NCI-H460 (cell line): ENCODE data around the gene TSHZ3. TPM values are rescaled to one million over a fixed set of nuclear protein-coding genes. Genes with fewer than 3 reads are reported as not detected.

Experiments used
- DNase-seq: peaks from one replicate; pipeline ENCODE4 v3.0.0-alpha.2; 2016; ENCODE audit warnings: low read depth; ENCODE audit errors: extremely low read depth
- total RNA-seq: library from RNA; depleted of rRNA; stranded (reverse); fragments of >200 nt; shearing (Covaris generic); gene quantifications from 2 replicates; pipeline ENCODE4 v1.2.3, GENCODE V29; 2014

The TSHZ3 gene
- total RNA-seq, 1 experiment from 2014 or later = 0.12 TPM

- no peak for DNase-seq
These were observed 5.8 kb upstream of the TSHZ3 start for GRCh38 chr19:31354799-31355664.

GRCh38 chr19:31354316-31354715 is 5.1 kb upstream of the TSHZ3 start:
- no peak for DNase-seq

DNA sequence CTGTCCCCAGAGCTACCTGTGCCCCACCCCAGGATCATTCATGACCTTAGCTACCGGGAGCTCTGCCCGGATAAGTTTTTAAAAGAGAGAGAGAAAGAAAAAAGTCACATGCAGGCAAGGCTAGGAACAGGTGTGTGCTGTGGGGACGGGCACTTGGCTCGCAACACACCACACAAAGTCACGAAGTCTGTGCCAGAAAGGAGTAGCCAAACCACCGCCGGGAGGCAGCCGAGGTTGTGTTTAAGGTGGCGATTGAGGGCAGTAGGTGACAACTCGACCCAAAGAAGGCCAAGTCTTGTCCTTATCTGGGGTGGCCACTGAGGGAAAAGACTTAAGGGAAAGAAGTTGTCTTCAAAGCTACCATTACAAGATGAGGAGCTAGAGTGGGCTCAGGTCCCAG is 4.6 kb upstream of the TSHZ3 start:
- no peak for DNase-seq

- DNase-seq = no peak
These were observed 3.8 kb upstream of the TSHZ3 start for GRCh38 chr19:31352782-31353651.

- no peak for DNase-seq
These were observed 3.1 kb upstream of the TSHZ3 start for GRCh38 chr19:31352296-31352781.

DNA sequence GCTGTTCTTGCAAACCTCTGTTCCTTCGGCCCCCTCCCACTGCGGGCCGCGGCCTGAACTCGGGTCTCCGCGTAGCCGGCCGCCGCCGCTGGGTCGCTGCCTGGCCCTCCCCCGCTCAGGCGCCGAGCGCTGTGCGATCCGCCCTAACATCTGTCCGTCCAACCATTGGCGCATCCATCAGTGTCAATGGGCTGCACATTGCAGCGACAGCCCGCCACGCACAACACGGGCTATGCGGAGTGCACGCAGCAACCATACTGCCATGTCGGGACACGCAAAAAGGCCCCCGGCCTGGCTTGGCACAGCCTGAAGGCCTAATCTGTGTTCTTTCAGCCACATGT is 2.6 kb upstream of the TSHZ3 start:
- DNase-seq = no peak

DNA sequence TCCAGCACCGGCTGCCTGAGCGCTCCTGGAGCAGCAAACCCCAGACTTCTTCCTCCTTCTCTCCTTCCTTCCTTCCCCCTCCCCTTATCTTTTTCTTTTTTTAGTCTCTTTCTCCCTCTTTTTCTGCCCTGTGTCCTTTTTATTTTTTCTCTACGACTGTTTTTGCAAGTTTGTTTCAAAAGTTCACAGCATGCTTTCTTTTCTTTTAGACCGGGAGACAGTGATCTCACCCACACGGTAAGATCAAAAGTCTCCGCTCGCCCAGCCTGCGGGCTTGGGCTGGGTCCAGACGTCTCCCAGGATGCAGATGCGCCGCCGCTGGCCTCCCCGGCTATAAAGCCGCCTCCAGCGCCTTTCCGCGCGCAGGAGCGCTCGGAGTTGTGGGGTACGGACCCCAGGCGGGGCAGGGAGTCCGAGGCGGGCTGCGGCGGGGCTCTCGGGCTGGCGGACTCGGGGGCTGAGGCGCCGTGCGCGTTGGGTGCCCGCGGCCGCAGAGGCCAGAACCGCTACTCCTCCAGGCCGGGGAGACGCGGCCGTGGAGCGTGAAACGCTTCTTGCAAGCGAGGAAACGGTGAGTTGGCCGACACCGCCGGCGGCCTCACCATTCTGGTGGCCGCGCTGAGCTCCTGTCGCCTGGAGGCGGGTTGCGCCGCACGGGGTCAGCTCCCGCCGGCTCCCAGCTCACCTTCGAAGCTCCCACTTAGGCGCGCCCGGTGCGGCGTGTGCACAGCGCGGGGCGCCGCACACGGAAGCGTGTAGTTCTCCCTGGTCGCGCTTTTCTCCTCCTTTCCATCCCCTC is 2.0 kb upstream of the TSHZ3 start:
- DNase-seq = no peak

GRCh38 chr19:31350693-31351055 is 1.4 kb upstream of the TSHZ3 start:
- no peak for DNase-seq

DNA sequence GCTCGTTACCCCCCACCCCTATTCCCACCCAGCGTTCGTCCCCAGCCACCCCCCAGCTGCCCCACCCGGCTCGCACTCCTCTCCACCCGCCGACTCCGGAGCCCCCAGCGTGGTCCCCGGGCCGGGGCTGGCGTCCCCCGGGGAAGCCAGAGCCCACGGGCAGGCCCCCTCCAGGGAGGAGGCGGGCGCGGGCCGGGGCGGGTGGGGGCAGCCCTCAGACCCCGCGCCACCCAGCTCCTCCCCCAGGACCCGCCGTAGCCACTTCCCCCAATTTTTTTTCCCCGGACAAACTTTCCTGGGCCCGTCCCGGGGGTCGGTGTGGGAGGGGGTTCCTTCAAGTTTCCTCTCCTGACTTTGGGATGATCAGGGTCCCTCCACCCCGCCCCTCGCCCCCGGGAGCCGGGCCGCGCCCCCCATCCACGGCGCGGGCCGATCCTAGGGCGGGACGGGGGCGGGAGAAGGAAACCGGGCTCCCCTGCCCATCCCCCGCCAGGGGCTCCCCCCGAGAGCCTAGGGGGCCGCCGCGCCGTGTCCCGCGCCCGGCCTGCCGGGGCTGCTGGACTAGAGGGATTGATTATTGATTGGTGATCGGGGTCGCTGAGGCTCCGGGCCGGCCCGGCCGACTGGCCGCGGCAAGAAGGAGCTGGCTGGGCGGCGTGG is 927 bp upstream of the TSHZ3 start:
- DNase-seq = no peak

- DNase-seq = no peak
These were observed 616 bp downstream of the TSHZ3 start for GRCh38 chr19:31348481-31349159.

DNA sequence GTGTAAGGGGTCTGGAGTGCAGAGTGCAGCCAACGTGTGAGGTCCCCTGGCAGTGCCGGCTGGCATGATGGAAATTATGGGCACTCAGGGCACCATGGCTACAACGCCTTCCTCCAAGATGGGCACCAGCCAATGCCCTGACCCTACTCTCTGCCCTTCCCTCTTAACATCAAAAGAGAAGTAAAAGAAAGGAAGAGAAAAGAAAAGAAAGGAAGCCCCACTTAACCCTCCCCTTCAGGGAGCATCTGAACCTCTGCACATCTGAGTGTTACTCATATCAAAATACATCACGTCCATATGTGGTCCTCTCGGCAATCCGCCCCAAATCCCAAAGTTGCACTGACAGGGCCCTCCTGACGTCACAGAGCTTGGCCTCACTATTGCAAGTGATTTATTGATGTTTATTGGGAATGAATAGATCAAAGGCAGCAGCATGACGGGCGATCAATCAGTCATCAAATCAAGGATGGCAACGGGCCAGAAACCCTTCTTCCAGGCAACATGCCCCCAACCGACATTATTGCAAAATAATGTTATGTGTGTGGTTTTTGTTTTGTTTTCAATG is 1.3 kb downstream of the TSHZ3 start:
- no peak for DNase-seq

DNA sequence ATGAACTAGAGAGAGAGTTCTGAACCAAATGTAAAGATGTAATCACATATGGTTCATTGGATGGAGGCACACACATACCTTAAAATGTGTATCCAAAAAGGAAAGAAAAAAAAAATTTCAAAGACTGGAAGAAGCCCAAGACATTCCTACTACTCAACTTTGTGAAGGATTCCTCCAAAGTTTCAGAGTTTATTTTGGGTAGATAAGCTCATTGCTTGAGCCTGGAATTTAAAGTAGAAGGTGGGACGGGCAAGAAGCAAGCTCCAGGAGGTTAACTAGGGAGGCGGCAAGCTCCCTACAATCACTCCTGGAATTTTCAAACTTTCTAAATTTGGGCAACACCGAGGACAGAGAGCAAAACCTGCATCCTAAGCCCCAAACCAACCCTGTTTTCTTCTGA is 1.9 kb downstream of the TSHZ3 start:
- no peak for DNase-seq

- DNase-seq = no peak
These were observed 2.8 kb downstream of the TSHZ3 start for GRCh38 chr19:31346184-31347059.

- DNase-seq = no peak
These were observed 4.8 kb downstream of the TSHZ3 start for GRCh38 chr19:31344403-31344802.

DNA sequence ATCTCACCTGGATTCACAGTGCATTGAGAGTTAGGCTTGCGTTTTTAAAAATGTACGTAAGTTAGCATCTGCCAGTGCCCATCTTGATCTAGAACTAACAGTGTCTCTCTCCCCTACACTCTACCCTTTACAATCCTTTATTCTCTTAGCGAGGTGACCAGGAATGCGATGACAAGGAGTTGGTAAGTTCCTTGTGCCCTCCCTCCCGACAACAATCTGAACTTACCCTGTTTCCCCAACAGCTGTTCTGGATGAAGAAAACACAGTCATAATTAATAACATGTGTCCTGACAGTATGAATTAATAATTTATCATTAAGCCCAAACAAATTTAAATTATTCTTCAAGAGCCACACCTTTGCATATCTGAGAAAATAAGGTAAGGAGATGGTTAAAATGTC is 6.3 kb downstream of the TSHZ3 start:
- no peak for DNase-seq

- no peak for DNase-seq
These were observed 8.9 kb downstream of the TSHZ3 start for GRCh38 chr19:31340042-31341025.

- DNase-seq = no peak
These were observed 9.8 kb downstream of the TSHZ3 start for GRCh38 chr19:31339411-31339810.
